K562 treated with DMSO at 1 percent for 24 hours (cell line): ENCODE data around the gene PTPN18. TPM values are rescaled to one million over a fixed set of nuclear protein-coding genes. Genes with fewer than 3 reads are reported as not detected.

ENCODE experiments used
- total RNA-seq: library from RNA; unstranded; fragments of 300-600 nt; gene quantifications from 2 replicates; pipeline ENCODE4 v1.2.3, GENCODE V29; 2022; ENCODE audit warnings: low read depth; ENCODE audit not compliant: insufficient read depth

Gene PTPN18
- 41.8 TPM in 2 replicates for total RNA-seq

DNA sequence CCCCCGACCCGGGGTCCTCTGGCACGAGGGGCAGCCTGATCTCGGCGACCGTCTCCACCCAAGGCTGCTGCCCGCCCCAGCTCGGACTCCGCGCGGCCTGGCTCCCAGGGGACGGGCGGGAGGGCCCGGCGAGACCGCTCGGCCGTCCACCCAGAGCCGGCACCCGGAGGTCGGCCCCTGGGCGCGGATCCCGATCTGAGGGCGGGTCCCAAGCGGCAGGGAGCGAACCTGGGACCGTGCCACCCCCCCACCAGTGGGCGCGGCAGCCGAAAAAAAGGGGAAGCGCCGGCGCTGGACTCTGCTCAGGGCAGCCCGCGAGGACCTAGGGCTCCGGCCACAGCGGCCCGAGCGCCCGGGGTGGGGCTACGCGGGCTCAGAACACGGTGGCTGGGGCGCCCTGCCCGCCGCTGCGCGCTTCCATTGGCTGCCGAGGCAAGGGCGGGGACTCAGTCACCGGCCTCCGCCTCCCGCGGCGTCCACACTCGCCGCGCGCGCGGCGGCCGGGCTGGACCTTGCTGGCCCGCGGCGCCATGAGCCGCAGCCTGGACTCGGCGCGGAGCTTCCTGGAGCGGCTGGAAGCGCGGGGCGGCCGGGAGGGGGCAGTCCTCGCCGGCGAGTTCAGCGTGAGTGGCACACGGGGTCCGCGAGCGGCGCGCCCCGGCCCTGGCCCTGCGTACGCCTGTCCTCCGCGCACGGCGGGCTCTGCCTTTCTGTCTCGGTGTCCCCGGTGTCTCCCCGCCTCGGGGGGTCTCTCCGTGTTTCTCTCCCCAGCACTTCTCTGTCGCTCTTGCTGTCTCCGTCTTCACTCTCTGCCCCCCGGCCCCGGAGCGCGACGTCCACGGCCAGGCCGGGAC lies at the start of gene PTPN18:
Gene PTPN18 (plus strand): TSS at position 479 of the 854 bp plus-strand sequence. CDS start 52 bp downstream, at position 531.

DNA sequence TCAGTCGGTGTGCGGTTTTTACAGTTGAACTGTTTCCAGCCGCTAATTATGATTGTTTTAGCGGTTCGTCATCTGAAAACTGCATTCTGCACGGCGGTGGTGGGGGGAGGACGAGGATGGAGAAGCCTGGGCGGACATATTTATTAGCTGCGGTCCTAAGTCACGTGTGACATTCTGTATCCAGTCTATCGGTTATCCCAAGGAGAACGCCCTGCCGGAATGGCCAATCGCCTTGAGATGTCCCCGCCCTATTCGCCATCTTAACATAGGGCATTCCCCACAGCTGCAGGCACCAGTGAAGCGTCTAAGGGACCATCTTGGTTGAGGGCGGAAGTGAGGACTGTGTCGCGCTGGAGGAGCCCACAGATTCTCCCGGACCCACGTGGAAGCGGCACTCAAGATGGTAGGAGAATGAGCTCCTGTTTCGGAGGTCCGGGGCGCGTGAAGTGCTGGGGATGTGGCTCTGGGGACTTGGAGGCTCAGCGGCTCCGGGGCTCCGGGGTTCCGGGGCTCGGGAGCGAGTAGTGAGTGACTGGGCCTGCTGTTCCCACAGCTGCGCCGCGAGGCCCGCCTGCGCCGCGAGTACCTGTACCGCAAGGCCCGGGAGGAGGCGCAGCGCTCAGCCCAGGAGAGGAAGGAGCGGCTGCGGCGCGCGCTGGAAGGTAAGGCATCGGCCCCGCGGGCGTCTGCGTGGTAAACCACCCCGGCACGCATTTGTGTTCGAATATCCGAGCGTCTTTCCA lies 13.2 kb upstream of the PTPN18 start, which contains the start of gene IMP4:
Gene IMP4 (plus strand): TSS at position 365 of the 743 bp plus-strand sequence. CDS start 36 bp downstream, at position 401.

Other genes starting within 250 kb of the PTPN18 start
- not detected in 2 replicates for gene POTEF, start 226.8 kb upstream of the PTPN18 start, total RNA-seq
- 1.0 and 4.3 TPM in 2 replicates for gene CCDC74B, start 210.9 kb upstream of the PTPN18 start, total RNA-seq
- 74.5 and 74.9 TPM in 2 replicates for gene SMPD4, start 174.5 kb upstream of the PTPN18 start, total RNA-seq
- 483 and 496 TPM in 2 replicates for gene MZT2B, start 173.8 kb upstream of the PTPN18 start, total RNA-seq
- gene TUBA3E, start 157.6 kb upstream of the PTPN18 start, total RNA-seq, result 0.19 TPM in 1 of 2 replicates, not detected in the other
- 87.9 and 93.8 TPM in 2 replicates for gene IMP4, start 13.2 kb upstream of the PTPN18 start, total RNA-seq
- not detected in 2 replicates for gene POTEI, start 153.3 kb downstream of the PTPN18 start, total RNA-seq
- not detected in 2 replicates for gene CFC1B, start 165.2 kb downstream of the PTPN18 start, total RNA-seq
- gene CFC1, start 243.5 kb downstream of the PTPN18 start, total RNA-seq, result not detected in 2 replicates